Superior temporal gyrus (tissue), 1 donor: ENCODE results near the gene ZNF366.

ENCODE experiments used
- DNase-seq: peaks from one replicate; pipeline ENCODE4 v3.0.0-alpha.2; 2016; ENCODE audit errors: extremely low spot score

ZNF366 gene

GRCh38 chr5:72507231-72507906 lies at the start of gene ZNF366:
ZNF366 (minus strand) TSS chr5:72507410; CDS start chr5:72461496, 45,914 bp downstream.
- DNase-seq, result no peak

- peak; percentile 66 for DNase-seq
These were observed 49.3 kb upstream of the ZNF366 start for GRCh38 chr5:72556351-72557166.

- DNase-seq, result no peak
These were observed 48.7 kb upstream of the ZNF366 start for GRCh38 chr5:72555871-72556270.

- DNase-seq, result no peak
These were observed 47.7 kb upstream of the ZNF366 start for GRCh38 chr5:72554897-72555296.

- no peak for DNase-seq
These were observed 44.9 kb upstream of the ZNF366 start for GRCh38 chr5:72552041-72552557.

- DNase-seq, result no peak
These were observed 43.4 kb upstream of the ZNF366 start for GRCh38 chr5:72550595-72550994.

GRCh38 chr5:72543811-72544210 lies 36.6 kb upstream of the ZNF366 start:
- DNase-seq, result no peak

- no peak for DNase-seq
These were observed 36.2 kb upstream of the ZNF366 start for GRCh38 chr5:72543365-72543764.

GRCh38 chr5:72542695-72543094 lies 35.5 kb upstream of the ZNF366 start:
- DNase-seq, result no peak

GRCh38 chr5:72541501-72542225 lies 34.5 kb upstream of the ZNF366 start:
- peak; percentile 52 for DNase-seq

- DNase-seq, result no peak
These were observed 33.7 kb upstream of the ZNF366 start for GRCh38 chr5:72540759-72541438.

GRCh38 chr5:72539726-72540125 lies 32.5 kb upstream of the ZNF366 start:
- DNase-seq, result no peak

GRCh38 chr5:72539038-72539437 lies 31.8 kb upstream of the ZNF366 start:
- no peak for DNase-seq

GRCh38 chr5:72537166-72537565 lies 30.0 kb upstream of the ZNF366 start:
- no peak for DNase-seq

- DNase-seq, result no peak
These were observed 24.4 kb upstream of the ZNF366 start for GRCh38 chr5:72531496-72532190.

- DNase-seq, result no peak
These were observed 23.0 kb upstream of the ZNF366 start for GRCh38 chr5:72530196-72530595.

- no peak for DNase-seq
These were observed 22.2 kb upstream of the ZNF366 start for GRCh38 chr5:72529383-72529782.

GRCh38 chr5:72525816-72526215 lies 18.6 kb upstream of the ZNF366 start:
- no peak for DNase-seq

- peak; percentile 68 for DNase-seq
These were observed 16.9 kb upstream of the ZNF366 start for GRCh38 chr5:72523960-72524582.

GRCh38 chr5:72522607-72523006 lies 15.4 kb upstream of the ZNF366 start:
- no peak for DNase-seq

GRCh38 chr5:72519111-72519510 lies 11.9 kb upstream of the ZNF366 start:
- no peak for DNase-seq
